C1 segment of cervical spinal cord (tissue), 14 donors: Measurements from ENCODE around the gene ITIH2.
A peak's percentile ranks its signal among the peaks of the same experiment; 100 is the strongest.
"Not testable (repeated sequence)": the region's sequence is repeated elsewhere in the genome, so short reads cannot be mapped to it uniquely, and the experiment has no call there.

Experiments used
- DNase-seq, 14 donors: peaks; one replicate each; lab custom pipeline; 2025; lab: John Stamatoyannopoulos, UW

The ITIH2 gene

GRCh38 chr10:7703140-7703539, at the start of gene ITIH2:
ITIH2 (plus strand) TSS chr10:7703316; CDS start chr10:7703435, 119 bp downstream.
- DNase-seq: no peak

GRCh38 chr10:7657079-7657478, 46.0 kb upstream of the ITIH2 start:
- DNase-seq: not testable (repeated sequence)

DNA sequence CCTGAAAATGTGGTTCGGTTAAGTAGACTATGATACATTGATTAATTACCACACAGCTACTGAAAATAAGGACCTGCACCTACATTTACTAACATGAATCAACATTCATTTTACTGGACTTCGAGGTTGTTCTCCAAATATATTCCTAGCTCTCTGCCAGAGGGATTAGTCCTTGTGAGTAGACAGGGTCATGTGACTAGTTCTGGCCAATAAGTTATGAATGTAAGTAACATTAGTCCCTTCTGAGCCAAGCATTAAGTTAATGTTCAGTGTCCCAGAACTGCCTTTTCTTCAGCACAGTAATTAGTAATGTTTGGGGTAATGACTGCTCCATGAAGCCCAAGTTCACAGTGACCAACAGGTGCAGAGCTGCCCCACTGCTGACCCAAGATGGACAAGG, 45.6 kb upstream of the ITIH2 start:
- no peak for DNase-seq

DNA sequence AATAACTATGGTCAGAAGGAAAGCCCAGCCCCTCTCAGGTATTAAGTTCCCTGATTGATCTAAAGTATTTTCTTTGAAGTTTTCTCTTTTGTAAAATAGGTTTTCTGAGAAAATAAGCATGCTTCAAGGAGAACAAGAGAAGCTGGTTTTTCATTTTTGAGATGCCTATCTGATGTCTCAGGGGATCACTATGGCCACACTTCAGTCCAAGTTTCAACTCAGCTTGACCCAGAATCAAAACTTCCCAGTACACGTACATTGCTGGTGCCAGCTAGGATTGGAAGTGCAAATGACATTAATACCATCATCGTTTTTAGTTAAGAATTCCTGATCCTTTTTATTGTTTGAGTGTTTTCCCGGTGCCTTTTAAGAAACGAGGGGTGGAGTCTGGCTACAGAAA, 43.6 kb upstream of the ITIH2 start:
- DNase-seq: no peak

DNA sequence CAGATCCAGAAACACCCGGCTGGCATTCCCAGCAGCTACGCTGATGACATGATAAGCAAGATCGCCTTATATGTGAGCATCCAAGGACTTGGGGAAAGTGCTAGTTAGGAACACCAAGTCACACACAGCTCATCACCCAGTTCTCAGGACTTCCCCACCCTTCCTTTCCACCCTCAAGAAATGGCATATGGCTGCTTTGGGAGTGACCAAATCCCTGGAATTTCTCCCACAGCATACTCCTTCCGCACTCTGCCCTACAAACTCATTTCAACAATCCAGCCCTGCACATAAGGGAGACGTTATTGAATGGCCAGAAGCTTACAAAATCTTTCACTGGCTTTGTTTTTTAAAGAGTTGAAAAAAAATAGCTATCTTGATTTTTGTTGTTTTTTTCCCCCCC, 40.6 kb upstream of the ITIH2 start:
- no peak for DNase-seq

- no peak for DNase-seq
Measured at GRCh38 chr10:7664707-7665106, 38.4 kb upstream of the ITIH2 start.

GRCh38 chr10:7665767-7666166, 37.3 kb upstream of the ITIH2 start:
- no peak for DNase-seq

DNA sequence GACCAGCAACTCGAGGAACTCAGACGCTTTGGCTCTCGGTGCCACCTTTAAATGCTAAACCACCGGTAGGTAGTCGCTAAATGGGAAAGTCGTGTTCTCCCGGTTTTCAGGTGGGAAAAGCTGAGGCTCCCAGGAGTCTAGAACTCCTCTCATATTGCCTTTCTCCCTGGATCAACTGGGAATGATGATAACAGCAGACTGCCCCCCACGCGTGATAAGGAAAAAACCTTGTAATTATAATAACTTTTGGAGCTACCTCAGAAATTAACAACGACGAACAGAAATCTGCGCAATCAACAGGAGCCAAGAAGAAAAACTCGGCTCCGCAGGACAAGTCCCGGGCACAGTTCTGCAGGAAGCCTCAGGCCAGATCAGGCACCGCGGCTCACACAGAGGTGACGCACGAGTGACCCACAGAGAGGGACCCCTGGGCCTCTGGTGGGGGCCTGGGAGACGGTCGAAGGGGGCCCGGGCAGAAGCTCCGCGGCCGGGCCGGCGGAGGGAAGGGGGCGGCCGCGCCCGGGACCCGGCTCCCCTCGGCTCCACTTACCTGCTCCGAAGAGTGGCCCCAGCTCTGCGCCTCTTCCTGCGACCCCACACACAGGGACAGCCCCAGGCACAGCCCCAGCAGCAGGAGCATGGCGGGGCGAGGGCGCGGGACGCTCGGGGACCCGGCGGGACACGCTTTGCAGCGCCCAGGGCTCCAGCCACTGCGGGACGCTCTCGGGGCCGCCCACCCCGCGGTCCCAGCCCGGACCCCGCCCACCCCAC, 36.7 kb upstream of the ITIH2 start, which contains the start of gene ITIH5:
TSS of gene ITIH5 (minus strand) at position 714 of the 771 bp plus-strand sequence. CDS start at position 640, 74 bp downstream.
- no peak for DNase-seq

DNA sequence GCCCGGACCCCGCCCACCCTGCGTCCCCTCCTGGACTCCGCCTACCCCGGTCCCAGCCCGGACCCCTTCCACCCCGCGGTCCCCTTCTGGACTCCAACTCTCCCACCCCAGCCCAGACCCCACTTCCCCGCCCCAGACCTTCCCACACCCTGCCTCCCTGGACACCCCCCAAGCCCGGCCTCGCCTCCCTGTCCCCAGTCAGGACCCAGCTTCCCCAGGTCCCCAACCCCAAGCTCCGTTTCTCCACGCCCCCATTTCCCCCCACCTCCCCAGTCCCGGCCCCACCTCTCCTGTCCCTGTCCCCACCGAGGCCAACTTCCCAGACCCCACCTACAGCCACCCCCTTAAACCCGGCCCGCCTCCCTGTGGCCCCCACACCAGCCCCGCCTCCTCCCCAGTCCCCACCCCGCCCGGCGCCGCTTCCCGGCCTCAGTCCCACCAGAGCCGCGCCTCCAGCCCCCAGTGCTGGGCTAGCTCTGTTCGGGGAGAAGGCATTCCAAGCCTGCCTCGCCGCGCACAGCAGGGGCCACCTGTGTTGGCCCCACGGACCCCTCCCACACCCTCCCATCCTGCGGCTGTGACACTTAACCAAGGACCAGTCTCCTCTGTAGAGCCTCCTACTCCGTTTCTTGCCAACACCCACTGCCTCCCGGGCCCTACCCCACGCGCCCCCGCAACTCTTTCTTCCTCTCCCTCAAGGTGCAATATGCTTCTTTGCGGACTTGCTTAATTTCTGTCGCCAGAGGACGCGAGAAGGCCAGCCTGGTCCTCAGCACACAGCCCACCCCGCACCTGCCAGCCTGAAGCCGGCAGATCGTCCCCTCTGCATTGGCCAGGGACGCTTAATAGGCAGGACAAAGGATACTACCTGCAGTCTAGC, 35.6 kb upstream of the ITIH2 start:
- DNase-seq: no peak

DNA sequence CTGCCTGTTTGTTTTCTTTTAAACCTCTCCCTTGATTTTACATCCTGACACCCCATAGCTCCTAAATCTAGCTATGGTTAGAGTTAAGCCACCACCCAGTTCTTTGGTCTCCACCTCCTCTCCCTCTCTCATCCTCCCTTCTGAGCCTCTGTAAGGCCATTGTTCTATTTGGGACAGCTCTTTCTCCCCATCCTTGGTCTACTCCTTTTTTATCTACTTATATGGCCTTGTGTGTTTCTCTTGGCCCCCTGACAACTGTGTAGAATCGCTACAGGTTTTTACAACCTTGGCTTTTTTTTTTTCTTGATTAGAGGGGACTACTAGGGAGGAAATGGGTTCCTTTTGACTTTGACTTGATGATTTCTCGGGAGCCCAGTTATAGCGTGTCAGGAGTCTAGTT, 33.0 kb upstream of the ITIH2 start:
- no peak for DNase-seq

- no peak for DNase-seq
Measured at GRCh38 chr10:7672341-7673134, 30.6 kb upstream of the ITIH2 start.

DNA sequence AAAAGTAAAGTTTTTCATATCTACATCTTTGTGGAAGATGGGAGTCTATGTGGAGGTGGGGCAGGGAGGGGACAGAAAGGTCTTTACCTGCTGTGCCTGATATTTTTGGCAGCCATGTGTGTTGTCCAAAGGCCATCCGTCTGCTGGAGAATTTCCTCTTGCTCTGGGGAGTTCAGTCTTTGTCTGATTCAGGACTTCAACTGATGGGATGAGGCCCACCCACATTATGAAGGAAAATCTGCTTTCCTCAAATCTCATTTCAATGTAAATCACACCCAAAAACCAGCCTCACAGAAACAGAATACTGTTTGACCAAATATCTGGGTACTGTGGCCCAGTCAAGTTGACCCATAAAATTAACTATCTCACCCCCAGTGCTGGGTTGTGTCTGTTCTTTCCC, 23.9 kb upstream of the ITIH2 start:
- DNase-seq: no peak

- DNase-seq: not testable (repeated sequence)
Measured at GRCh38 chr10:7680078-7680477, 23.0 kb upstream of the ITIH2 start.

DNA sequence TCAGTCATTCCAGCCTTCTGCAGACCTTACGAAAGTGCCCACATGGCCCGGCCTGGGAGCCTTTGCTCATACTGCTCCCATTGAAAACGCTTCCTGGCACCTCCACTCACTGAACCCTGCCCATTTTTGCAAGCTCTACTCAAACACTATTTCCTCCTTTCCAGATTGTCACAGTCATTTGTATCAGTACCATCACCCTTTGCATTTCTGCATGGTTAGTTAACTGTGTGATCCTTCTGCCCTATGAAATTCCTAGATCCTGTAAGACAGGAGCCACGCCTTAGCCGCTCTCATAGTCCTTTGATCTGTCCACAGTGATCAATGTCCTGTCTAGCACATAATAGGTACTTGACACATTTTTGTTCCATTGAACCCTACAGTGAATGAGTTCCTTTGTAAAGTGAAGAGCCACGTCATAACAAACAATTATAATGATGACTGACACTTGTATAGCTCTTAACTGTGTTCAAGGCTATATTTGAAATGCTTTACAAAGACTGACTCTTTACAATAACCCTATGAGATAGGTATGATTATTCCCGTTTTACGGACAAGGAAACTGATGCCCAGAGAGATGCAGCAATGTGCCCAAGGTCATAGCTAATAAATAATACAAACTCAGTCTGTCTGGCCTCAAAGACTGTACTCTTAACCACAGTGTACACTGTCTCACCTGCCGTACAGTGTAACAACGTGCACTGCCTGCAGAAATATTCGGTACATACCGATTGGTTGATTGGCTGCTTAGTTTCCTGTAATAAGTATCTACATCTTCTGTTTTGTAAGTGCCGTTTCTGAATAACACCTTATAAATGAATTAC, 16.6 kb upstream of the ITIH2 start:
- no peak for DNase-seq

- peak in 13 of 14 donors; percentile 4 to 71 (median 63) for DNase-seq
Measured at GRCh38 chr10:7687228-7687907, 15.7 kb upstream of the ITIH2 start.

DNA sequence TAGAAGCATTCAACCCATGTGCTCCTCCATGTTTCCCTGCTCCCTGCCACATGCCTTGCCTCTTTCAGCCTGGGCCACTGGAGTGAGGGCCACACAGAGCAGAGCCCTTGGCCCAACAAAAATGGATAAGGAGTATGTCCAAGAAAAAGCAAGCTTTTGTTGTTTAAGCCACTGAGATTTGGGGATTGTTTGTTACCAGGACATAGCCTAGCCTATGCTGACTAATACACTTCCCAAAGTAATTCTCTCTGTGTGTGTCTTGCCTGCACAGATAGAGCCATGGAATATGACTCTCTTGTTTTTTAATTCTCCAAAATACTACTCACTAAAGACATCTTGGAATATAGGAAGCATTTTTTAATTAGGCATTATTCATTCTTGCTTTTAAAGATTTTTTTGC, 13.5 kb upstream of the ITIH2 start:
- no peak for DNase-seq

DNA sequence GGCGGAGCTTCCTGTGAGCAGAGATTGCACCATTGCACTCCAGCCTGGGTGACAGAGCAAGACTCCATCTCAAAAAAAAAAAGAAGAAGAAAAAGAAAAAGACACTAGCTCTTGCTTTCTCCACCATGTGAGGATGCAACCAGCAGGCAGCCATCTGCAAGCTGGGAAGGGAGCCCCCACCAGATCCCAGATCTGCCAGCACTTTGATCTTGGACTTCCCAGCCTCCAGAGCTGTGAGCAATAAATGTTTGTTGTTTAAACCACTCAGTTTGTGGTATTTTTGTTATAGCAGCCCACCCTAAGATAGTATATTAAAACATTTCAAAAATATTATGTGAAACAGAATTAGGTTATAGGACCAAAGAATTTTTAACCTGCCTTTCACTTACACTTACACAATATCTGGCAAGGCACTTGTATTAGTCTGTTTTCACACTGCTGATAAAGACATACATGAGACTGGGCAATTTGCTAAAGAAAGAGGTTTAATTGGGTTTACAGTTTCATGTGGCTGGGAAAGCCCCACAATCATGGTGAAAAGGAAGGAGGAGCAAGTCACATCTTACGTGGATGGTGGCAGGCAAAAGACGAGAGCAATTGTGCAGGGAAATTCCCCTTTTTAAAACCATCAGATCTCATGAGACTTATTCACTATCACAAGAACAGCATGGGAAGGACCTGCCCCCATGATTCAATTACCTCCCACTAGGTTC, 12.1 kb upstream of the ITIH2 start:
- not testable (repeated sequence) for DNase-seq

GRCh38 chr10:7692368-7692767, 10.7 kb upstream of the ITIH2 start:
- not testable (repeated sequence) for DNase-seq

GRCh38 chr10:7693194-7693593, 9.9 kb upstream of the ITIH2 start:
- not testable (repeated sequence) for DNase-seq

GRCh38 chr10:7696545-7696944, 6.6 kb upstream of the ITIH2 start:
- peak in 4 of 14 donors; percentile 2 to 68 (median 6) for DNase-seq
